Esophagus squamous epithelium (tissue), 4 donors: ENCODE results near the gene TAL1.
A peak's percentile ranks its signal among the peaks of the same experiment; 100 is the strongest.

Experiments used
- CTCF ChIP-seq, 6 experiments: fragments of 450-650 bp in 4 of 6; fragments of 200-600 bp in 2 of 6; sonication (generic) in 2 of 6; IDR thresholded peaks; one replicate each; pipeline ENCODE4 v1.5.1; 2016 to 2019; ENCODE audit warnings: antibody characterized with exemption in 6 of 6, mild to moderate bottlenecking in 4 of 6, moderate library complexity in 4 of 6
- POLR2A ChIP-seq, 4 donors: fragments of 450-650 bp; IDR thresholded peaks; one replicate each; pipeline ENCODE4 v1.6.1; 2017; ENCODE audit warnings: antibody characterized with exemption in 4 of 4, mild to moderate bottlenecking in 4 of 4, moderate library complexity in 3 of 4

GRCh38 chr1:47181955-47182675, 49.9 kb downstream of the TAL1 start:
- TF ChIP-seq CTCF (IDR thresholded peaks at IDR 0.05) (no peak), POLR2A (IDR thresholded peaks at IDR 0.05) (peak in 1 of 4 donors; percentile 38)
